Stimulated activated naive CD8-positive, alpha-beta T cell treated with anti-CD3 and anti-CD28 coated beads, Interleukin-15, Interleukin-2, amounts not matched to agents 100 ng/mL and 50 ng/mL, for 24 hours (primary cell): ENCODE results near the gene ATP12A.

Source experiments
- H3K27ac Mint-ChIP-seq: one replicate; pipeline ENCODE4 v1.8.0; 2021; ENCODE audit warnings: mild to moderate bottlenecking, mixed read lengths
- H3K27me3 Mint-ChIP-seq: one replicate; pipeline ENCODE4 v1.8.0; 2021; ENCODE audit warnings: mixed read lengths
- H3K36me3 Mint-ChIP-seq: one replicate; pipeline ENCODE4 v1.8.0; 2021; ENCODE audit warnings: low read depth, mixed read lengths
- H3K4me1 Mint-ChIP-seq: one replicate; pipeline ENCODE4 v1.8.0; 2021; ENCODE audit warnings: low read depth, mixed read lengths
- H3K4me3 Mint-ChIP-seq: one replicate; pipeline ENCODE4 v1.8.0; 2021; ENCODE audit warnings: mild to moderate bottlenecking, mixed read lengths
- H3K9me3 Mint-ChIP-seq: one replicate; pipeline ENCODE4 v1.8.0; 2021; ENCODE audit warnings: mixed read lengths

ATP12A gene

GRCh38 chr13:24672141-24673132 lies 7.8 kb upstream of the ATP12A start:
- H3K27ac Mint-ChIP-seq, result no peak overlapping the region
- no peaks in the 10 kb centered on the region for H3K36me3 Mint-ChIP-seq
- H3K27me3 Mint-ChIP-seq, result peaks cover 34% of the 10 kb centered on the region
- H3K4me3 Mint-ChIP-seq, result no peak overlapping the region
- H3K9me3 Mint-ChIP-seq, result no peaks in the 10 kb centered on the region
- peaks cover 14% of the 10 kb centered on the region for H3K4me1 Mint-ChIP-seq

DNA sequence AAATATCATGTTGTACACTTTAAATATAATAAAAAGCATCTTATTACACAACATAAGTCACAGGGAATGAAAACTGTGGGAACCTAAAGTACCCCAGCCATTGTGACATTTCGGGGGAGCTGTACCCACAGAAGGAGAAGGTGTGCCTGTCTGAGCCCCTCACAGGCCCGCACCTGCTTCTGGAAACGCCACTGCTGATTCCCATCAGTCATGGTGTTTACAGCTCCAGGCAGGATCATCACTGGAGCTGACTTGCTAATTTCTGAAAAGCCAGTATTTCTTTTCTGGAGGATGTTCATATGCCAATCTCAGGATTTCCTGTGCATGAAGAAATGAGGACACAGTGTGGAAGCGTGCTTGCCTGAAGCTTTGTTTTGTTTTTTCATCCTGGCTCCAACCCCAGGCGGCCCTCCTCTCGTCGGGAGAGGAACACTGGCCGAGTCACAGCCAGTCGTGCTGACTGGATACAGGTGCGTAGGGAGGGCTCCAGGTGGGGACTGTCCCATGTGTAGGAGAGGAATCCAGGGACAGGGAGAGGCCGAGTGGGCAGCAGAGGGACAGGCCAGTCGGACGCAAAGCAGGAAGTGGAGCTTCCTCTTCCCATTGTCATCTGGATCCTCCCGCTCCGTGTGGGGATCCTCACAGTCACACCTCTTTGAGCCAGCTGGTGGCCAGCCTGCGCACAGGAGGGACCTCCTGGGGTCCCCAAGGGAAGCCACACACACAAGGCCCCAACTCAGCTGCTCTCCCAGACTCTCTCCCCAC lies 4.2 kb upstream of the ATP12A start:
- Mint-ChIP-seq H3K9me3 (no peaks in the 10 kb centered on the region), H3K4me3 (no peak overlapping the region), H3K27me3 (peaks cover 47% of the 10 kb centered on the region), H3K4me1 (peaks cover 13% of the 10 kb centered on the region), H3K36me3 (no peaks in the 10 kb centered on the region), H3K27ac (no peak overlapping the region)

DNA sequence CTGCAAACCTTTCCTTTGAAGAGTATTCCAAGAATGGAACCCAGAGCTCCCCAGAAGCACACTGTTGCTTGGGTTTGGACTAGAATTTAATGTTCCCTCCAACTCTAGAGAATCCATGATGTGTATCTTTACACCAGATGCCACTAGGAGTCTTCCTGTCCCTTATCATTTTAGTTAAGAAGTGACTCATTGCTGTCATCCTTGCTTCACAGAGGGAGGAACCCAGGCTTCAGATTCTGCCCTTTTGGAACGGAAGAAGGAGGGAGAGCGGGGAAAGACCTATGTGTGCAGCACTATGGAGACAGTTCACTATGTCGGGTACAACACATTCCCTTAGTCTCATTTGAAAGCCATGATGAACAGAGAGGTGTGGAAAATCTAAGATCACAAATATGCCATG lies 2.1 kb upstream of the ATP12A start:
- Mint-ChIP-seq H3K36me3 (no peaks in the 10 kb centered on the region), H3K4me1 (peaks cover 7% of the 10 kb centered on the region), H3K27ac (no peak overlapping the region), H3K27me3 (peaks cover 49% of the 10 kb centered on the region), H3K9me3 (no peaks in the 10 kb centered on the region), H3K4me3 (no peak overlapping the region)

DNA sequence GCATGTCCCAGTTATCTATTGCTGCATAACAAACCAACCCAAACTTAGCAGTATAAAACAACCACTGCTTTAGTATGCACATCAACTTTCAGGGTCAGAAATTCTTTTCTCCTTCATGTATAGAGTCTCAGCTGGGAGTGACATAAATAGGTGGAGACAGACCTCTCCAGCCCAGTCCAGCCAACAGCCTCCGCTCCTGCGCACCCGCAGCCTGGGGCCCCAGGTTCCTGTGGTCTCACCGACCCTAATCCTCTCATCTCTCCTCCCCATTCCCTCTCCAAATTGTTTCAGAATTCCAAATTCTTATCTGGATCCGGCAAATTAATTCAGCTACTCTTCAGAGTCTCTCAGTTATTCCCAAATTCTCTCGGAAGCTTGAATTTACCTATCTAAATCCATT lies 522 bp upstream of the ATP12A start:
- Mint-ChIP-seq H3K27ac (no peak overlapping the region), H3K36me3 (no peaks in the 10 kb centered on the region), H3K4me1 (peaks cover 22% of the 10 kb centered on the region), H3K9me3 (no peaks in the 10 kb centered on the region), H3K27me3 (peaks cover 48% of the 10 kb centered on the region), H3K4me3 (peak overlapping the region; percentile 38)

DNA sequence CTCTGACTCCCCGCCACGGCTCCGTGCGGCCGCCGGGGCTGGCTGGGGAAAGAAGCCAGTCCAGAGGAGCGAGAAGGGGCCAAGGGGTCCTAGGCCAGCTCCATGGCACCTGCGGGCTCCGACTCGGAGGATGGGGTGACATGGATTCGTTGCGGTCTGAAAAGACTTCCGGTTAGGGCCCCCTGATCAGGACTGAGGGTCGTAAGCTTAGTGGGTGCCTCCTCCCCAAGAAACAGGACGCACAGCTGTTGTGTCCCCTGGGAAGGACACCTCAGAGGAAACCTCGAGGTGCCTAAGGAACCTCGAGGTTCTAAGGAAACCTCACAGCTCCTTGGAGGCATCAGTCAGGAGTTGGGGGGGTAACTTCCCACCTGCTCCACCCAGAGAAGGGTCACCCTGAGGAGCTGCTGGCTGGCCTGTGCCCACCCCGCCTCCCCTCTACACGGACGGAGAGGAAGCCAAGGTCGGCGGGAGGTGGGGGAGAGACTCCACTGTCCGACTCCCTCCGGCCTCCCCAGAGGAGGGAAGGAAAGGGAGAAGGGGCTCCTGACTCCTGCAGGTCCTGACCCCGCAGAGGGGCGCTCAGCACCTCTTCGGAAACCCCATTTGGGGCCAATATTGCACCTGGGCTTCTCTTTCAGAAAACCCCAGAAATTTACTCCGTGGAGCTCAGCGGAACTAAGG lies 855 bp downstream of the ATP12A start:
- Mint-ChIP-seq H3K36me3 (no peaks in the 10 kb centered on the region), H3K4me3 (no peak overlapping the region), H3K27me3 (peaks cover 53% of the 10 kb centered on the region), H3K27ac (no peak overlapping the region), H3K9me3 (no peaks in the 10 kb centered on the region), H3K4me1 (peaks cover 34% of the 10 kb centered on the region)

DNA sequence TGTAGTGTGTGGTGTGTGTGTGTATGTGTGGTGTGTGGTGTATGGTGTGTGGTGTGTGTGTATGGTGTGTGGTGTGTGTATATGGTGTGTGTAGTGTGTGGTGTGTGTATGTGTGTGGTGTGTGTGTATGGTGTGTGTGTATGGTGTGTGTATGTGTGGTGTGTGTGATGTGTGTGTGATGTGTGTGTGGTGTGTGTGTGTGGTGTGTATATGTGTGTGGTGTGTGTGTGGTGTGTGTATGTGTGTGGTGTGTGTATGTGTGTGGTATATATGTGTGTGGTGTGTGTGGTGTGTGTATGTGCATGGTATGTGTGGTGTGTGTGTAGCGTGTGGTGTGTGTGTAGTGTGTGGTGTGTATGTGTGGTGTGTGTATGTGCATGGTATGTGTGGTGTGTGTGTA lies 1.7 kb downstream of the ATP12A start:
- Mint-ChIP-seq H3K27me3 (peaks cover 53% of the 10 kb centered on the region), H3K36me3 (no peaks in the 10 kb centered on the region), H3K27ac (no peak overlapping the region), H3K4me3 (no peak overlapping the region), H3K4me1 (peaks cover 34% of the 10 kb centered on the region), H3K9me3 (no peaks in the 10 kb centered on the region)

DNA sequence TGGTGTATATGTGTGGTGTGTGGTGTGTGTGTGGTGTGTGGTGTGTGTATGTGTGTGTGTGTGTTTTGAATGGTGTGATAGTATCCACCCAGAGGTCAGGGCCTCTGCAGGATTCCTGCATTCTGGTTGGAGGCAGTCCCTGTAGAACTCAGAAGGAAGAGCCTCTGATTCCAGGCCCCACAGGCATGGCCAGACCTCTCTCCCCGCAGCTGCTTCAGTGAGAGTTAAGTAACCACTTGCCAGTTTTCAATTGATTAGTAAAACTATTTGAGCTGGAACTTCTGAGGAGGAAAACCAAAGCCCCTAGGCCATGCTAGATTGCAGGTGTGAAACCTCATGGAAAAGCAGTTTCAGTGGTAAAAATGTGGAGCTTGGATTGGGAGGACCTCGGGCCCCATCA lies 2.1 kb downstream of the ATP12A start:
- Mint-ChIP-seq H3K4me1 (peaks cover 34% of the 10 kb centered on the region), H3K4me3 (no peak overlapping the region), H3K36me3 (no peaks in the 10 kb centered on the region), H3K27ac (no peak overlapping the region), H3K27me3 (peaks cover 53% of the 10 kb centered on the region), H3K9me3 (no peaks in the 10 kb centered on the region)

DNA sequence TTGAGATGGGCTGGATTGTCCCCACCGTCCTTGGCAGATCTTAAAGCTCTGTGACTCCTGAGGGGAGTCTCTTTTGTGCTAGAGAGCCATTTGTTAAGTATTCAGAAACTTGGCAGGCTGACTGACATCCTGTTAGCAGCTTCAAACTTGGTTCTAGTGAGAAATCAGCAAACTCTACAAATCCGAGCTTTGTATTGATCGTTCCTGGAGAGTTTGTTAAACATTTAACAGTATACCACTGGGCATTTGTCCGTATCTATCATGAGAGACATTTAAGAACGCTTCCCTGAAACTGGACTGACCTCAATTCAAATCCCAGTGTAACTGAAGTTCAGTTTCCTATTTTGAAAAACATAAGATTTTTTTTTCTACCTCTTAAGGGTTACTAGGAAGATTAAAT lies 3.1 kb downstream of the ATP12A start:
- Mint-ChIP-seq H3K4me3 (no peak overlapping the region), H3K9me3 (no peaks in the 10 kb centered on the region), H3K36me3 (no peaks in the 10 kb centered on the region), H3K27ac (no peak overlapping the region), H3K27me3 (peaks cover 46% of the 10 kb centered on the region), H3K4me1 (peaks cover 34% of the 10 kb centered on the region)

DNA sequence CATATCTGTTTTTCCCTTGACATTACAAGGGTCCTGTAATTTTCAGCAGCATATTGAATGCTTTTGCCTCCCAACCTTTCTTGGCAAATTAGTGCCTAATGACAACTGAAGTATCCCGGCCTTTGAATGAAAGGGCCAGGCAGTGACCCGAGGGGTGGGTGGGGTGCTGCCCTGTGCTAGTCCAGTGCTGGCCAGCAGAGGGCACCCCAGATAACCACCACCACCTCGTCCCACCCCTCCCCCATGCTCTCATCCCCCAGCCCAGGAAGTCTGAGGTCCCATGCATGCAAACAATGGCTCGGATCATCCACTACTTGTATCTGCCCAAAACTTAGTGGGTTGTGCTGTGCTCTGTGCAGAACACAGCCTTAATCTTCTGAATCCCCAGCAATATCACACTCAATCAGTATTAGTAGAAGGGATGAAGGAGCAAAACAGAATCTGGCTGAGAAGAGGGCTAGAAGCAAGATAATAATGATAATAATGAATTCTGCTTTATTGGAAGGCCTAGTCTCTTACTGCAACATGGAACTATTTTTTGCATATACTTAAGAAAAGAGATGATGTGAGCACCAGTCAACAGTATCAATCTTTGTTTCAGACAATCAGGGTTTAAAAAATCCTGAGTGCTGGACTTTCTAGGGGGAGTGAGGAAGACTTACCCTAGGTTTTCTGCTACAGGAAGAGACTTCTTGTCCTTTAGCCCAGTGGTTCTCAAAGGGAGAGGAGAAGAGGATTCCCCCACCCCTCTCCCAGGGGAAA lies 3.8 kb downstream of the ATP12A start:
- no peaks in the 10 kb centered on the region for H3K36me3 Mint-ChIP-seq
- H3K4me3 Mint-ChIP-seq, result peak overlapping the region; percentile 35
- H3K27ac Mint-ChIP-seq, result peak overlapping the region; percentile 22
- peaks cover 34% of the 10 kb centered on the region for H3K4me1 Mint-ChIP-seq
- peaks cover 48% of the 10 kb centered on the region for H3K27me3 Mint-ChIP-seq
- H3K9me3 Mint-ChIP-seq, result no peaks in the 10 kb centered on the region

GRCh38 chr13:24684600-24684998 lies 4.4 kb downstream of the ATP12A start:
- Mint-ChIP-seq H3K27me3 (peaks cover 48% of the 10 kb centered on the region), H3K36me3 (no peaks in the 10 kb centered on the region), H3K27ac (peak overlapping the region; percentile 22), H3K9me3 (no peaks in the 10 kb centered on the region), H3K4me1 (peaks cover 33% of the 10 kb centered on the region), H3K4me3 (peak overlapping the region; percentile 35)

GRCh38 chr13:24685314-24685713 lies 5.1 kb downstream of the ATP12A start:
- peak overlapping the region; percentile 18 for H3K4me3 Mint-ChIP-seq

GRCh38 chr13:24687611-24688010 lies 7.4 kb downstream of the ATP12A start:
- Mint-ChIP-seq H3K27me3 (peaks cover 54% of the 10 kb centered on the region), H3K27ac (no peak overlapping the region), H3K4me3 (no peak overlapping the region), H3K4me1 (peaks cover 28% of the 10 kb centered on the region), H3K36me3 (no peaks in the 10 kb centered on the region), H3K9me3 (no peaks in the 10 kb centered on the region)

More at GRCh38 chr13:24685314-24685713, 5.1 kb downstream of the ATP12A start:
- H3K9me3 Mint-ChIP-seq, result no peaks in the 10 kb centered on the region
- H3K4me1 Mint-ChIP-seq, result peaks cover 28% of the 10 kb centered on the region
- H3K27me3 Mint-ChIP-seq, result peaks cover 46% of the 10 kb centered on the region
- no peaks in the 10 kb centered on the region for H3K36me3 Mint-ChIP-seq
- H3K27ac Mint-ChIP-seq, result no peak overlapping the region

GRCh38 chr13:24688111-24688510 lies 7.9 kb downstream of the ATP12A start:
- H3K4me1 Mint-ChIP-seq, result peaks cover 28% of the 10 kb centered on the region
- H3K4me3 Mint-ChIP-seq, result no peak overlapping the region
- no peaks in the 10 kb centered on the region for H3K36me3 Mint-ChIP-seq
- H3K27ac Mint-ChIP-seq, result no peak overlapping the region
- H3K27me3 Mint-ChIP-seq, result peaks cover 53% of the 10 kb centered on the region
- no peaks in the 10 kb centered on the region for H3K9me3 Mint-ChIP-seq

- Mint-ChIP-seq H3K4me1 (peaks cover 23% of the 10 kb centered on the region), H3K4me3 (no peak overlapping the region), H3K27me3 (peaks cover 62% of the 10 kb centered on the region), H3K27ac (no peak overlapping the region), H3K36me3 (no peaks in the 10 kb centered on the region), H3K9me3 (no peaks in the 10 kb centered on the region)
Measured at GRCh38 chr13:24688950-24689349, 8.7 kb downstream of the ATP12A start.
